Measurements from ENCODE around the gene TWIST1.

Gene TWIST1

GRCh38 chr7:19117091-19117869, at the start of gene TWIST1:
Gene TWIST1 (minus strand): TSS chr7:19117636. CDS start chr7:19117321, 315 bp downstream.
- no peak for DNase-seq (ENCODE audit: low read depth)

- no peak for DNase-seq (ENCODE audit: low read depth)
These were observed 44.2 kb upstream of the TWIST1 start for GRCh38 chr7:19161671-19162070.

- no peak for DNase-seq (ENCODE audit: low read depth)
These were observed 29.3 kb upstream of the TWIST1 start for GRCh38 chr7:19146699-19147098.

DNA sequence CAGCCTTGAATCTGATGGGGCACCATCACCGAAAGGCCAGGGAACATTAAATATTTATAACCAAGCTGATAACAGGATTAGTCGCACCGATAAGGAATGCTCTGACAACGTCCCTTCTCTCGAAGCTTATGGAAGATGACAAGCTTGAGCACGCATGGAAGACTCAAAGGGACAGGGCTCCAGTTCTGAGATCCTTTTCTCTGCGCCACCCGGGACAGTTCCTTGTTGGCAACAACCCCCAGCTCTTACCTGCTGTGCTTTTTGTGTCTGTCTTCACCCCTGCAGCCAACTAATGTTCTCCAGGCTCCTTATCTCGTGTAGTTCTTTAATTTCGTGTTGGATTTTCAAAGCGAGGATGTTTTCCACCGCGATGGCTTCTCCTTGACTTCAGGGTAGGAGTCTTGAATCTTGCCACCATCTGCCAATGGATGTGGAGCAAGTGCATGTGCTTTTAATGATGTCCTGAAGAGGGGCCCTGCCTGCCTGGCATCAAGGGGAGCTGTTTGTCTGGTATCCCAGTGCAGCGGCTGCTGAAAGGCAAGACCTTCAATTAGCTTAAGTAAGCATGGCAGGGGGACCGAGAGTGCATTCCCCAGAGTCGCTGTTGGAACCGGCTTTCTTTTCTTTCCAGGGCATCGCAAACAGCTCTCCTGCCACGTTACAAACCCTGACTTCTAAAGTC, 28.1 kb upstream of the TWIST1 start:
- DNase-seq (ENCODE audit: low read depth), result no peak

DNA sequence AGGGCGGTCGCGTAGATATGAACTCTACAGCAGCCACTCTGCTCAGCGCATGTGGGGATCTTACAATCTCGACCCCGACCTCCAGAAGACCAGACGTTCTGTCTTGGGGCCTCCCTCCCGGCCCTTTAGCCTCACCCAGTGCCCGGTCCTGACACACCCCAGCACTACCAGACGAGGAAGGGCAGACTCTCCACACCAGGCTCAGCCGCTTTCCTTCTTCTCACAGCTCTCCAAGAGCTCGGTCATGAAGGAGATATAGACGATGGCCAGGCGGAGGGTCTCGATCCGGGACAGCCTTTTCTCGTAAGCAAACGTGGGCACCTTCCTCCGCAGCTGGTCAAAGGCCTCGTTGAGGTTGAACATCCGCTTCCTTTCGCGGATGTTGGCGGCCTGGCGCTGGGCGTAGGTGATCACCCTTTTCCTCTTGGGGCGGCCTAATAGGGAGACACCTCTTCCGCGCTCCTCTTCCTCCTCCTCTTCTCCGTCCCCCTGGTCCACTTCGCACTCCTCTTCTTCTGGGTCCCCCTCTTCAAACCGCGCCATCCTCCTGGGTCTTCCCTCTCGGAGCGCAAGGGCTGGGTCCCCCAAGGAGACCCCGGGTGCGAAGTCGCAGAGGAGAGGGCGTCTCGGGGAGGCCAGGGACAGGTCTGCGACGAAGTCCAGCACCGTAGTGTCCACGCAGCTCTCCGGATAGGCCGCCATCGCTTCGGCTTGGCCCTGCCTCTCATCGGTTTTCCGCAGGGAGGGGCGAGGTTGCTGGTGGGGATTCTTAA, 27.4 kb upstream of the TWIST1 start, which contains the start of gene FERD3L:
FERD3L (minus strand) TSS at position 761 of the 773 bp plus-strand sequence; CDS start at position 702, 59 bp downstream.
- DNase-seq (ENCODE audit: low read depth), result no peak

DNA sequence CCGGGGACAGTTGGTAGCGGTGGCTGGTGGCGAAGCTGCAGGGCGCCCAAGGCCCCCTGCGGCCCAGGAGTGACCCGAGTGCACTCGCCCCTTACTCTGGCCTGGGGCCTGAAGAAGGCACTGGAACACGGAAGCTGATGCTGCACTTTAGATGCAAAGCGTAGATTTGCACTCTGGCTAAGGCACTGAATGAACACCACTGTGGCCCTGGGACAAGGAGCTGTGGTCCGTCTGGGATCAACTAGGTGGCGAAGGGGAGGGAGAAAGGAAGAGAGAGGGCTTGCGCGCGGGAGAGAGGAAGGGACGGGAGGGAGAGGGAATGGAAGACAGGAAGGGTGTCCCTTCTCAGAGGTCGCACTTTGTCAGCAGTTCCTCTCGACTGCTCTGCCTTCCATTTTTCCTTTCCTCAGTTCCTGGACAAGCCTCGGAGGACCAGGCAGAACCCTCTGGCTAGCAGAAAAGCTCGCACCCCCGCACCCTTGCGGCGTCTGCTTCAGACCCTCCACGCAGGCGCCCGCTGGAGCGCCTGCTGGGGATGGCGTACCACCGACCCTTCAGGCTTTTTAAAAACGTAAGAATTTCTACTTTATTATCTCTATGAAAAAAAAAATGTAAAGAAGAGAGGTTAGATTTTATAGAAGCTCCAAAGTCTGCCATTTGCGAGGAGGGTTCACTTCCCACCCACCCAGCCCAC, 26.6 kb upstream of the TWIST1 start:
- DNase-seq (ENCODE audit: low read depth), result no peak

DNA sequence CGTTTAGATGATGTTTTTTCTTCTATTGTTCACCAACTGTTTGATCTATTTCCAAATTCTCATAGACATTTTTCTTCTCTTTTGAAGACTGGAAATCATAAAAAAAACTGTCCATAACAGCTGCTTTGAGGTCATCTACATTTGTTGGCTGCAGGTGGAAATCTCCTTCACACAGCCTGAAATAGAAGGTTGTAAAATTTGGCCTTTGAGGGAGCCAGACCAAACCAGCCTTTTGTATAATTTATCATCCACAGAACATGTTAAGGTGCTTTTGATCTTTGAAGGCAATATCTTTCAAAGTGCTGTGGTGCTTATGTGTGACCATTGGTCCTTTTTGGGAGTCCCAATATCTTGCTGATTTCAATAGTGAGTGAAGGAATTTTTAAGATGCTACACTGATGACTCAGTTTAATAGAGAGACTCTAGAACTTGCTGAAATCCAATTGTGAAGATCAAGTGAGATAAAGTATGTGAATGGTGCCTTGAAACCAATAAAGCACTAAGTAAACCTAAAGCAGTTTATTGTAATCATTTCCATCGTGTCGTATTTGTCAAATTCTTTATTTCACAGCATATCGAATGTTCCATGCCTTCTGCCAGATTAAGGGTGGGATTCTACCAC, 22.4 kb upstream of the TWIST1 start:
- no peak for DNase-seq (ENCODE audit: low read depth)

GRCh38 chr7:19133886-19134285, 16.4 kb upstream of the TWIST1 start:
- DNase-seq (ENCODE audit: low read depth), result no peak

DNA sequence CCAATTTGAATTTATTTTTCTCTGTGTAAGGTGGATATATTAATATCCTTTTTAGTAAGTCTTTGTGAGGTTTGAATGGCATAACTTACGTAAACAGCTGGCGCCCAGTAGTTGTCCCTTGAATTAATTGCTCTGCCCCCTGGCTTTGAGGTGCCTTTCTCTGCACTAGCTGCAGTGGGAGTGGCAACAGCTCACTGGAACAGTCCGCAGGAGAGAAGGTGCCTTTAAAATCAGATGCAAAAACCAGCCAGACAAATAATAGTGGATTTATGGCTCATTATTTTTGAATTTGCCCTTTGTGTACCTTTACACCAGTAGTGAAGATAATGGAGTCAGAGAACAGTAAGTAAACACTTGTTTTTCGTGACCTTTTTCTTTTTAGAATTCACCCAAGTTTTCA, 16.0 kb upstream of the TWIST1 start:
- no peak for DNase-seq (ENCODE audit: low read depth)

DNA sequence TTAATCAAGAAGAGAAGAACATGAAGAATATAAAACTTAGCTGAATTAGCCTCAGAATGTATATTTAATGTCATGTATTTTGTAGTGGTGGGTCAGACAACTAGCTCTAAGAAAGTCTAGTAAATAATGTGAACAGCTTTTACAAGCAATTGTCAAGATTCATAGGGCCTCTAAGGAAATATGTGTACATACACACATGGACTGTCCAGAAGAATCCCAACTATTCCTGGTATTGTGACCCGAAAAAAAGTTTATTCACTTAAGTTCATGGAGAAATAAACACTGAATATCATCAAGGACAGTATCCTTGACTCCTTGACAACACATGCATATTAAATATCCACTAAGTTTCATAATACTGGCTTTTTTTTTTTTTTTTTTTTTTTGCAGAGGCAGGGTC, 11.4 kb upstream of the TWIST1 start:
- DNase-seq (ENCODE audit: low read depth), result no peak

DNA sequence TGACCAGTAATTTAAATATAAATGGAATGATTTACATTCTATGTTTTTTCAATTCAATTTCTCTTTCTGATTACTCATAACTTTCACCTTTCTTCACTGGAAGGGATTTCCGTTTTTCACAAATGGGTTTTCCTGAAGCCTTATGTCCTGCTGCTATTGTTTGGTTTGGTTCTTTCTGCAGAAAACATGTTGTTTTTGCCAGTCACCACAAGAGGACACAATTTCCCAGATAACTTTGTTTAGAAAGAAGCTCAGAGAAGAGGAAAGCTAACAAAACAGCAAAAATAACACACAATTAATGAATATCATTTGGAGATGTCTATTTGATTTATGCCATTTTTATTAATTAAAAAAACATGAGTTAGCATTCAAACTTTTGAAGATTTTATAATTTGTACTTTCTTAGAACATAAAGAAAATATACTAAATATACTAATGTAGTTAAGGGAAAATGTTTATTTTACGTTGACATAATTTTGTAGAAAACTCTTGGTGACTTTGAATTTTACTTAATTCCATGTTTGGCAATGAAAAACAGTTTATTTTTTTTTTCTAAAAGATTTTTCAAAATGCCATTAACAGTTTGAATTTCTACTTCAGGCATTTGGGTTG, 4.6 kb upstream of the TWIST1 start:
- no peak for DNase-seq (ENCODE audit: low read depth)

DNA sequence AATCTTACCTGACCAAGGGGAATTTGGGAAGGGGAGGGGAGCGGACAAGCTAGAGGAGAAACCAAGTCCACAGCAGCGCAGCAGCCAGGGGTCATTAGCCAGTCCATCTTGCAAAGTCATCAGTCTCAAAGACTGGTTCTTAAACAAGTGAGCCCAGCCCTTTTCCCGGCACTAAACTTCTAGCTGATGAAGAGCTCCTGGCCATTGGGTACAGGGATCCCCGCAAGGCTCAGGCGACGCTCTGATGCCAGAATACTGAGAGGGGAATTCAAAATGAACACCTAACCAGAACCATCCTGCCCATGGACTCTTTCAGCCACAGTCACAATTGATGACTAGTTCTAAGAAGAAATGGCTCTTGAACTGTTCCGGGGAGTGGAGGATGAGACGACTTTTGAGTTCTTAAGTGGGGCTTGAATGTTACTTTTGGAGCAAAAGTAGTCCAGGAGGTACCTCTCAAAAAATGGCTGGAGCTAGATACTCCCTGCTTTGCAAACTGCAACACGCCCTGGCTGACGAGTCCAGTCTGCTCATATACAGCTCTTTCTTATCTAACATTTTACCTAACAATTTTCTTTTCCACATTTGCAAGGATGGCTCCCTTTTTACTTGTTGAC, 2.5 kb upstream of the TWIST1 start:
- no peak for DNase-seq (ENCODE audit: low read depth)

GRCh38 chr7:19119372-19119771, 1.9 kb upstream of the TWIST1 start:
- no peak for DNase-seq (ENCODE audit: low read depth)

GRCh38 chr7:19118636-19119371, 1.4 kb upstream of the TWIST1 start:
- no peak for DNase-seq (ENCODE audit: low read depth)

GRCh38 chr7:19117870-19118608, 603 bp upstream of the TWIST1 start:
- no peak for DNase-seq (ENCODE audit: low read depth)

- DNase-seq (ENCODE audit: low read depth), result no peak
These were observed 1.0 kb downstream of the TWIST1 start for GRCh38 chr7:19116121-19117090.

GRCh38 chr7:19114551-19114855, 2.9 kb downstream of the TWIST1 start:
- no peak for DNase-seq (ENCODE audit: low read depth)

GRCh38 chr7:19113855-19114550, 3.4 kb downstream of the TWIST1 start:
- DNase-seq (ENCODE audit: low read depth), result no peak
